Hematopoietic multipotent progenitor cell (in vitro differentiated cells): Measurements from ENCODE around the gene TRIM65. TPM values are rescaled to one million over a fixed set of nuclear protein-coding genes. Genes with fewer than 3 reads are reported as not detected.
"Not testable (repeated sequence)": the region's sequence is repeated elsewhere in the genome, so short reads cannot be mapped to it uniquely, and the experiment has no call there.

ENCODE experiments used
- DNase-seq, 3 donors: peaks; one replicate each; pipeline ENCODE4 v3.0.0-alpha.2; 2011 to 2015; ENCODE audit warnings: low read depth in 2 of 3, low spot score in 2 of 3
- total RNA-seq: library from RNA; depleted of rRNA; stranded (reverse); fragments of >200 nt; gene quantifications from one replicate; pipeline ENCODE4 v1.2.3, GENCODE V29; 2012

Gene TRIM65
- total RNA-seq, 1 donor: 41.2 TPM

GRCh38 chr17:75897160-75898019 lies 639 bp upstream of the TRIM65 start:
- no peak for DNase-seq

- no peak for DNase-seq
These were observed 1.2 kb downstream of the TRIM65 start for GRCh38 chr17:75895370-75896155.

GRCh38 chr17:75894049-75894733 lies 2.6 kb downstream of the TRIM65 start:
- no peak for DNase-seq

- no peak for DNase-seq
These were observed 3.3 kb downstream of the TRIM65 start for GRCh38 chr17:75893305-75894048.

- no peak for DNase-seq
These were observed 4.1 kb downstream of the TRIM65 start for GRCh38 chr17:75892556-75893224.

- no peak for DNase-seq
These were observed 4.9 kb downstream of the TRIM65 start for GRCh38 chr17:75891605-75892555.

GRCh38 chr17:75891022-75891604 lies 5.6 kb downstream of the TRIM65 start:
- no peak for DNase-seq

GRCh38 chr17:75889454-75889853 lies 7.3 kb downstream of the TRIM65 start:
- DNase-seq: peak in 1 of 3 donors; percentile 24

- DNase-seq: no peak
These were observed 8.3 kb downstream of the TRIM65 start for GRCh38 chr17:75888484-75888883.

GRCh38 chr17:75885860-75886259 lies 10.9 kb downstream of the TRIM65 start:
- DNase-seq: not testable (repeated sequence)

- DNase-seq: no peak
These were observed 11.3 kb downstream of the TRIM65 start for GRCh38 chr17:75885431-75885830.

- DNase-seq: no peak
These were observed 14.9 kb downstream of the TRIM65 start for GRCh38 chr17:75881678-75882454.

- no peak for DNase-seq
These were observed 16.5 kb downstream of the TRIM65 start for GRCh38 chr17:75880266-75880665.

GRCh38 chr17:75878174-75878998 lies 18.4 kb downstream of the TRIM65 start, which contains the start of gene TRIM47:
TRIM47 (minus strand) TSS chr17:75878581; CDS start chr17:75878548, 33 bp downstream.
- peak in 2 of 3 donors; percentile 69 to 87 for DNase-seq

- peak; percentile 58 to 76 (median 73) for DNase-seq
These were observed 19.0 kb downstream of the TRIM65 start for GRCh38 chr17:75877752-75878173.

GRCh38 chr17:75876938-75877751 lies 19.6 kb downstream of the TRIM65 start:
- no peak for DNase-seq
